Measurements from ENCODE around the gene NSD2.

DNA sequence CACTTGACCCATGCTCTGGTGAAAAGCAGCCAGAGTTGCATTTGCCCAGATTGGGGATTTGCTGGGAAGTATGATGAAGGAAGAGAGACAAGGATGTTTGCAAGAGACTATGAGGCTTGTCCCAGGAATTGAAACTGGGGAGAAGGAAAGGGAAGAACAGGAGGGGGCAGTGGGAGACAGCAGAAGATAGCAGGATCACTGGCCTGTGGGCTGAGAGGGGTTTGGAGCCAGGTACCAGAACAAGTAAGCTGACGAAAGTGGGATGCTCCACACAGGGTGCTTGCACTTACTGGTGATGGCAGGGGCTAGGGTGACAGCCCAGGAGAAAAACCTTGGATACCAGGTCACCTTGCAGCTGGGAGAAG lies 11.8 kb upstream of the NSD2 start:
- TF ChIP-seq, protein P1, sequence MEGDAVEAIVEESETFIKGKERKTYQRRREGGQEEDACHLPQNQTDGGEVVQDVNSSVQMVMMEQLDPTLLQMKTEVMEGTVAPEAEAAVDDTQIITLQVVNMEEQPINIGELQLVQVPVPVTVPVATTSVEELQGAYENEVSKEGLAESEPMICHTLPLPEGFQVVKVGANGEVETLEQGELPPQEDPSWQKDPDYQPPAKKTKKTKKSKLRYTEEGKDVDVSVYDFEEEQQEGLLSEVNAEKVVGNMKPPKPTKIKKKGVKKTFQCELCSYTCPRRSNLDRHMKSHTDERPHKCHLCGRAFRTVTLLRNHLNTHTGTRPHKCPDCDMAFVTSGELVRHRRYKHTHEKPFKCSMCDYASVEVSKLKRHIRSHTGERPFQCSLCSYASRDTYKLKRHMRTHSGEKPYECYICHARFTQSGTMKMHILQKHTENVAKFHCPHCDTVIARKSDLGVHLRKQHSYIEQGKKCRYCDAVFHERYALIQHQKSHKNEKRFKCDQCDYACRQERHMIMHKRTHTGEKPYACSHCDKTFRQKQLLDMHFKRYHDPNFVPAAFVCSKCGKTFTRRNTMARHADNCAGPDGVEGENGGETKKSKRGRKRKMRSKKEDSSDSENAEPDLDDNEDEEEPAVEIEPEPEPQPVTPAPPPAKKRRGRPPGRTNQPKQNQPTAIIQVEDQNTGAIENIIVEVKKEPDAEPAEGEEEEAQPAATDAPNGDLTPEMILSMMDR (conservative IDR thresholded peaks at IDR 0.05 in 1 of 2, IDR thresholded peaks at IDR 0.05 in 1 of 2; ENCODE audit: extremely low read depth in 1 of 2, insufficient read depth in 1 of 2, low read depth in 1 of 2, low read length in 2 of 2) = no peak
- no peak for TF ChIP-seq EZH2 (IDR thresholded peaks at IDR 0.05; ENCODE audit: borderline replicate concordance, low read length)
